IMR-90 (cell line): ENCODE results near the gene CCND3. TPM values are rescaled to one million over a fixed set of nuclear protein-coding genes. Genes with fewer than 3 reads are reported as not detected.

Experiments used
- ATAC-seq: fragments of 200-7000 bp; cut with Tn5 transposase; 2 replicates; pipeline ENCODE4 v1.9.1; 2020; ENCODE audit warnings: low read depth, mild to moderate bottlenecking, moderate library complexity
- BruUV-seq: library from RNA; stranded (reverse); fragments of 400-500 nt; replicated peaks from 2 replicates; lab custom pipeline; 2021; lab: Mats Ljungman, UMichigan
- CTCF ChIA-PET: fragments of 300-600 bp; formaldehyde crosslinking; extraction: SDS; loops from one replicate; lab custom pipeline; 2021; ENCODE audit warnings: antibody characterized with exemption; lab: Yijun Ruan, JAX
- POLR2A ChIA-PET: fragments of 300-600 bp; sonication (Branson Sonifier 250); formaldehyde crosslinking; loops from one replicate; lab custom pipeline; 2022; ENCODE audit warnings: antibody characterized with exemption; ENCODE audit not compliant: unreplicated experiment; lab: Charles Lee
- DNase-seq: peaks from one replicate; pipeline ENCODE4 v3.0.0; 2013
- H2AFZ ChIP-seq: replicated peaks from 2 replicates; pipeline ENCODE3; 2013; ENCODE audit warnings: low read length, mild to moderate bottlenecking; ENCODE audit not compliant: poor library complexity
- H2AK5ac ChIP-seq: 2 replicates; pipeline ENCODE4 v1.6.1; 2013; ENCODE audit warnings: low read depth, low read length, inconsistent platforms
- H2AK9ac ChIP-seq: replicated peaks from 2 replicates; pipeline ENCODE3; 2013; ENCODE audit warnings: mild to moderate bottlenecking, low read depth, low read length, moderate library complexity; ENCODE audit not compliant: poor library complexity
- H2BK120ac ChIP-seq: 2 replicates; pipeline ENCODE4 v1.6.1; 2013; ENCODE audit warnings: low read depth, low read length, inconsistent platforms
- H2BK15ac ChIP-seq: 3 replicates; pipeline ENCODE4 v1.6.1; 2013; ENCODE audit warnings: low read depth, low read length, inconsistent platforms
- H2BK20ac ChIP-seq: 2 replicates; pipeline ENCODE4 v1.6.1; 2013; ENCODE audit warnings: low read depth, mild to moderate bottlenecking, inconsistent platforms, low read length, moderate library complexity
- H2BK5ac ChIP-seq: 2 replicates; pipeline ENCODE4 v1.6.1; 2013; ENCODE audit warnings: mild to moderate bottlenecking, low read depth, low read length, inconsistent platforms; ENCODE audit not compliant: poor library complexity, severe bottlenecking
- H3K14ac ChIP-seq: replicated peaks from 2 replicates; pipeline ENCODE4 v1.6.1; 2013; ENCODE audit warnings: low read depth, low read length, inconsistent platforms
- H3K18ac ChIP-seq: 2 replicates; pipeline ENCODE4 v1.6.1; 2013; ENCODE audit warnings: low read depth, low read length, control low read depth
- H3K23ac ChIP-seq: 2 replicates; pipeline ENCODE4 v1.6.1; 2013; ENCODE audit warnings: low read depth, low read length, inconsistent platforms
- H3K27ac ChIP-seq: 2 replicates; pipeline ENCODE4 v1.5.1; 2013; ENCODE audit warnings: mild to moderate bottlenecking, control low read depth, low read length; ENCODE audit not compliant: insufficient read depth
- H3K27me3 ChIP-seq: 2 replicates; pipeline ENCODE4 v1.6.1; 2013; ENCODE audit warnings: low read length; ENCODE audit not compliant: control insufficient read depth, insufficient read depth
- H3K36me3 ChIP-seq: 2 replicates; pipeline ENCODE4 v1.6.1; 2013; ENCODE audit warnings: low read length, mixed read lengths; ENCODE audit not compliant: control insufficient read depth, insufficient read depth
- H3K4ac ChIP-seq: 2 replicates; pipeline ENCODE4 v1.6.1; 2013; ENCODE audit warnings: low read depth, low read length, inconsistent platforms
- H3K4me1 ChIP-seq: 2 replicates; pipeline ENCODE4 v1.6.1; 2013; ENCODE audit warnings: low read length, mixed read lengths; ENCODE audit not compliant: control insufficient read depth, insufficient read depth
- H3K4me2 ChIP-seq: 2 replicates; pipeline ENCODE4 v1.6.1; 2013; ENCODE audit warnings: low read depth, mild to moderate bottlenecking, control low read depth, low read length, moderate library complexity
- H3K4me3 ChIP-seq: 2 replicates; pipeline ENCODE4 v1.5.1; 2013; ENCODE audit warnings: low read depth, mild to moderate bottlenecking, control low read depth, low read length, moderate library complexity; ENCODE audit not compliant: insufficient read depth
- H3K56ac ChIP-seq: 2 replicates; pipeline ENCODE4 v1.6.1; 2013; ENCODE audit warnings: low read length, inconsistent platforms; ENCODE audit not compliant: insufficient read depth; ENCODE audit errors: extremely low read depth
- H3K79me1 ChIP-seq, 2 experiments: 2 replicates each; pipeline ENCODE4 v1.6.1; 2013; ENCODE audit warnings: low read length in 2 of 2, inconsistent platforms in 1 of 2, low read depth in 1 of 2
- H3K9ac ChIP-seq: 2 replicates; pipeline ENCODE4 v1.6.1; 2013; ENCODE audit warnings: low read depth, low read length, control low read depth
- H3K9me1 ChIP-seq: 2 replicates; pipeline ENCODE4 v1.6.1; 2013; ENCODE audit warnings: low read length, inconsistent platforms; ENCODE audit not compliant: insufficient read depth
- H3K9me3 ChIP-seq: 2 replicates; pipeline ENCODE4 v1.6.1; 2013; ENCODE audit warnings: low read length; ENCODE audit not compliant: control insufficient read depth, insufficient read depth
- H4K20me1 ChIP-seq: 2 replicates; pipeline ENCODE4 v1.6.1; 2013; ENCODE audit warnings: low read length, inconsistent platforms; ENCODE audit not compliant: insufficient read depth
- H4K5ac ChIP-seq: 2 replicates; pipeline ENCODE4 v1.6.1; 2013; ENCODE audit warnings: mild to moderate bottlenecking, low read depth, low read length, control low read depth
- H4K8ac ChIP-seq, 2 experiments: 2 replicates each; pipeline ENCODE4 v1.6.1; 2013; ENCODE audit warnings: low read depth in 2 of 2, low read length in 2 of 2, control low read depth in 1 of 2, inconsistent platforms in 1 of 2
- H4K91ac ChIP-seq: 2 replicates; pipeline ENCODE4 v1.6.1; 2013; ENCODE audit warnings: low read depth, low read length, inconsistent platforms; ENCODE audit not compliant: insufficient read depth
- MXI1 ChIP-seq: IDR thresholded peaks from 2 replicates; pipeline ENCODE4 v1.6.1; 2012; ENCODE audit warnings: low read depth, mild to moderate bottlenecking, low read length, moderate library complexity, borderline replicate concordance
- RCOR1 ChIP-seq: IDR thresholded peaks from 2 replicates; pipeline ENCODE4 v1.6.1; 2012; ENCODE audit warnings: mild to moderate bottlenecking, low read length, improper control_type of control experiment; ENCODE audit not compliant: insufficient replicate concordance
- SMC3 ChIP-seq: fragments of 150-350 bp; IDR thresholded peaks from 2 replicates; pipeline ENCODE4 v1.6.1; 2016; ENCODE audit warnings: low read depth, mild to moderate bottlenecking, antibody characterized with exemption, low read length, moderate library complexity
- WGBS, 2 experiments: methylation state at CpG; one replicate each; pipeline versions ENCODE4 v1.1.5 to v1.1.7; 2013; ENCODE audit warnings: missing lambda C conversion rate in 2 of 2; ENCODE audit not compliant: insufficient read length in 1 of 2; ENCODE audit errors: extremely low coverage in 2 of 2; 5-methylcytosine and 5-hydroxymethylcytosine counted together
- dilution Hi-C: fragments of 300-500 bp; cut with HindIII; formaldehyde crosslinking; loops from one replicate; pipeline ENCODE4 v1.14.3; 2018; ENCODE audit warnings: low sequenced_read_pairs; ENCODE audit not compliant: unreplicated experiment
- in situ Hi-C: fragments of 300-500 bp; cut with MboI; formaldehyde crosslinking; loops from 3 replicates; pipeline ENCODE4 v1.14.3; 2019; ENCODE audit warnings: low sequenced_read_pairs, inconsistent platforms, mixed read lengths
- intact Hi-C: fragments of 100-400 bp; cut with micrococcal nuclease; formaldehyde crosslinking; loops from 2 replicates; pipeline ENCODE4 v1.10.0; 2022
- polyA plus RNA-seq, 3 experiments: library from polyadenylated mRNA; depleted of rRNA; stranded (reverse); fragments of >200 nt; gene quantifications; 2 replicates each; pipeline ENCODE4 v1.2.3, GENCODE V29; 2012; ENCODE audit warnings: low replicate concordance in 1 of 3
- total RNA-seq: library from RNA; depleted of rRNA; stranded (reverse); fragments of >200 nt; gene quantifications from 2 replicates; pipeline ENCODE4 v1.2.3, GENCODE V29; 2012

Gene CCND3
- total and polyA plus RNA-seq, 2 of the 4 experiments (the other 2 are of a cell fraction), result 19.2 to 61.9 TPM

DNA sequence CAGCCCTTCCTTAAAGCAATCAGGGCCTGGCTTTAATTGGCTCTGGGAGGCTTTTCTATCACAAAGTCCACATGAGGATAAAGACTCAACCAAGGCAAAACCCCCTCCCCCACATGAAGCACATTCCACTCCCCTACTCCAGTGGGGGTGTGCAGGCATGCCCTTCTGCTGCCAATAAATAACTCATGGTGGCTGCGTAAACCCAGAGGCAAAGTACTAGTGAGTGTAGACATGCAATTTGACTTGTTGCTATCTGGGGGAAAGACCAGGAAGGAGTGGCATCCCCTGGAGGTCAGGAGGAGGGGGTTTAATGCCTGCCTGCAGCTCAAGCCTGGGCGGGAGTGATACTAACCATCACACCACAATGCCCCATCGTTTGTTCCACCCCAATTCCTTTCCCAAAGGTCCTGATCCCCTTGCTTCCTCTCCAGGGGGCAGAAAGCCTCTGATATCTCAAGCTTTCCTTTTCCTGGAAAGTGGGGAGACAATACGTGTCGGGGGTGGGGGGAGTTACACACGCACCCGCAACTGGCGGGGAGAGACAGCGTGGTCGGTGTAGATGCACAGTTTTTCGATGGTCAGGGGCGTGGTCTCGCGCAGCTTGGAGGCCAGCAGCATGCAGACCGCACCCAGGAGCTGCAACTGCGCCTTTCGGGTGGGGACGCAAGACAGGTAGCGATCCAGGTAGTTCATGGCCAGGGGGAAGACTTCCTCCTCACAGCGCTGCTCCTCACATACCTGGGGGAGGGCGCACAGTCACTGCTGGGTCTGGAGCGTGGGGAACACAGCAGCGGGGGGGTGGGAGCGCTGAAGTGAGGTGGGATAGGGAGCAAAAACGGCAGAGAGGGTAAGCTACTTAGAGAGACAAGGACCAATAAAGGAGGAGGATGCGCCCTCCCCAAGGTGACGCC, 1.5 kb downstream of the CCND3 start:
- H3K36me3 ChIP-seq, result peaks cover 16% of the 10 kb centered on the region
- TF ChIP-seq RCOR1 (no peak), MXI1 (peak; percentile 35; the same call in 1 of the 2 replicates), SMC3 (no peak)
- peak overlapping the region; percentile 95 for H2AFZ ChIP-seq

More for the DNA sequence above, 1.5 kb downstream of the CCND3 start:
- peak overlapping the region; percentile 78 for H2BK5ac ChIP-seq
- in situ Hi-C loops (loop anchor here (5.0 to 10.0 kb wide), 2 partner anchors 102 to 155 kb away; partner anchors contain the start of genes PRICKLE4 and TOMM6), intact Hi-C loops (loop anchor here (5.0 kb wide), 2 partner anchors 138 to 158 kb away; partner anchors contain the start of gene PRICKLE4), dilution Hi-C loops (no loop called here)
- H4K5ac ChIP-seq, result peak overlapping the region; percentile 74
- peaks cover 46% of the 10 kb centered on the region for H4K20me1 ChIP-seq
- H3K4me3 ChIP-seq, result peak overlapping the region; percentile 84
- POLR2A ChIA-PET, result interaction anchor here (0.7 kb wide), 1 partner anchor 228 kb away, joined by 4 read pairs; no protein-coding TSS in a partner anchor
- H3K9me1 ChIP-seq, result peaks cover 16% of the 10 kb centered on the region; the same call in 1 of the 2 replicates
- peak overlapping the region; percentile 74 for H3K4ac ChIP-seq
- peaks cover 30% of the 10 kb centered on the region for H3K4me1 ChIP-seq
- H3K56ac ChIP-seq, result peak overlapping the region; percentile 38; the same call in 1 of the 2 replicates
- H4K91ac ChIP-seq, result peak overlapping the region; percentile 76
- peaks cover 9 to 58% of the 10 kb centered on the region in 2 experiments; a peak in 3 of 4 replicates for H3K79me1 ChIP-seq
- no peaks in the 10 kb centered on the region for H3K9me3 ChIP-seq
- DNase-seq, result peak; percentile 34
- CTCF ChIA-PET, result interaction anchor here (0.7 to 1.1 kb wide), 3 partner anchors 105 to 506 kb away, joined by 3 read pairs; no protein-coding TSS in a partner anchor
- H2AK5ac ChIP-seq, result peak overlapping the region; percentile 94
- H2BK20ac ChIP-seq, result 0 out of 2 replicates have a peak overlapping the region, but pooled peaks have one; percentile 47
- H3K4me2 ChIP-seq, result peak overlapping the region; percentile 91
- peak overlapping the region; percentile 62 to 68; a peak in 3 of 4 replicates for H4K8ac ChIP-seq
- no peaks in the 10 kb centered on the region for H3K27me3 ChIP-seq
- H2AK9ac ChIP-seq, result peak overlapping the region; percentile 99
- H3K18ac ChIP-seq, result peak overlapping the region; percentile 34
- H3K14ac ChIP-seq, result peak overlapping the region; percentile 85
- 12% methylated on average over 7 of the region's 27 CpGs; no CpG with 5 or more reads in 1 of the 2 experiments for WGBS, 2 experiments
- peak overlapping the region; percentile 76 for H3K23ac ChIP-seq
- H2BK15ac ChIP-seq, result peak overlapping the region; percentile 74; the same call in 2 of the 3 replicates
- H3K27ac ChIP-seq, result peak overlapping the region; percentile 76
- peak overlapping the region; percentile 68 for H3K9ac ChIP-seq
- no peak for ATAC-seq
- BruUV-seq, result no TSS peak
- H2BK120ac ChIP-seq, result peak overlapping the region; percentile 65
